HEK293 (cell line): Measurements from ENCODE around the gene POLR2E.

ENCODE experiments used
- CTCF ChIA-PET: fragments of 350-600 bp; formaldehyde crosslinking; extraction: SDS; loops from one replicate; lab custom pipeline; 2021; ENCODE audit warnings: antibody characterized with exemption; lab: Yijun Ruan, JAX
- POLR2A ChIA-PET: fragments of 300-600 bp; formaldehyde crosslinking; extraction: SDS; loops from one replicate; lab custom pipeline; 2020; ENCODE audit warnings: antibody characterized with exemption, inconsistent platforms; lab: Yijun Ruan, JAX
- H3K27ac ChIP-seq: fragments of 200-500 bp; sonication (Bioruptor generic); 2 replicates; pipeline ENCODE4 v1.5.1; 2014; ENCODE audit warnings: low read depth, low read length, control low read depth, inconsistent platforms; ENCODE audit errors: extremely low read depth
- H3K36me3 ChIP-seq, 2 experiments: fragments of 200-500 bp in 1 of 2; sonication (Bioruptor generic) in 1 of 2; 1 replicate in 1 of 2; 2 replicates in 1 of 2; pipeline ENCODE4 v1.5.1; 2014 to 2017; ENCODE audit warnings: inconsistent platforms in 2 of 2, low read length in 2 of 2; ENCODE audit not compliant: control insufficient read depth in 2 of 2, insufficient read depth in 1 of 2
- H3K4me1 ChIP-seq: fragments of 200-500 bp; sonication (Bioruptor generic); 2 replicates; pipeline ENCODE4 v1.5.1; 2014; ENCODE audit warnings: mild to moderate bottlenecking, low read length, inconsistent platforms; ENCODE audit not compliant: control insufficient read depth, insufficient read depth
- H3K4me3 ChIP-seq: 2 replicates; pipeline ENCODE4 v1.5.1; 2011; ENCODE audit warnings: low read depth, mild to moderate bottlenecking, control low read depth, low read length, moderate library complexity
- H3K9me3 ChIP-seq: fragments of 200-500 bp; sonication (Bioruptor generic); 2 replicates; pipeline ENCODE4 v1.5.1; 2014; ENCODE audit warnings: low read depth, low read length, inconsistent platforms; ENCODE audit not compliant: control insufficient read depth, insufficient read depth
- KLF9 ChIP-seq: fragments of 450-650 bp; formaldehyde crosslinking; IDR thresholded peaks from 2 replicates; pipeline ENCODE4 v1.5.1; 2016; ENCODE audit warnings: missing biosample characterization, missing genetic modification characterization, low read depth
- SP2 ChIP-seq: fragments of 450-650 bp; formaldehyde crosslinking; IDR thresholded peaks from 2 replicates; pipeline ENCODE4 v1.5.1; 2016; ENCODE audit warnings: missing biosample characterization, missing genetic modification characterization
- ZBTB7A ChIP-seq: fragments of 450-650 bp; formaldehyde crosslinking; IDR thresholded peaks from 2 replicates; pipeline ENCODE4 v1.5.1; 2016; ENCODE audit warnings: low read depth, missing biosample characterization, missing genetic modification characterization
- ZNF624 ChIP-seq: fragments of 450-650 bp; formaldehyde crosslinking; IDR thresholded peaks from 2 replicates; pipeline ENCODE4 v1.5.1; 2017; ENCODE audit warnings: missing biosample characterization, missing genetic modification characterization
- ZNF670 ChIP-seq: fragments of 450-650 bp; formaldehyde crosslinking; IDR thresholded peaks from 2 replicates; pipeline ENCODE4 v1.5.1; 2016; ENCODE audit warnings: missing biosample characterization, missing genetic modification characterization, low read depth
- ZNF830 ChIP-seq: fragments of 450-650 bp; IDR thresholded peaks from 2 replicates; pipeline ENCODE4 v1.5.0; 2018; ENCODE audit warnings: missing biosample characterization, missing genetic modification characterization, low read depth, mild to moderate bottlenecking, moderate library complexity
- TF ChIP-seq, protein P1 (sequence below): fragments of 450-650 bp; formaldehyde crosslinking; IDR thresholded peaks from 2 replicates; pipeline ENCODE4 v1.5.1; 2016; ENCODE audit warnings: missing biosample characterization, missing genetic modification characterization
- TF ChIP-seq, protein P2 (sequence below): fragments of 450-650 bp; formaldehyde crosslinking; IDR thresholded peaks from 2 replicates; pipeline ENCODE4 v1.5.1; 2016; ENCODE audit warnings: missing biosample characterization, missing genetic modification characterization

POLR2E gene

DNA sequence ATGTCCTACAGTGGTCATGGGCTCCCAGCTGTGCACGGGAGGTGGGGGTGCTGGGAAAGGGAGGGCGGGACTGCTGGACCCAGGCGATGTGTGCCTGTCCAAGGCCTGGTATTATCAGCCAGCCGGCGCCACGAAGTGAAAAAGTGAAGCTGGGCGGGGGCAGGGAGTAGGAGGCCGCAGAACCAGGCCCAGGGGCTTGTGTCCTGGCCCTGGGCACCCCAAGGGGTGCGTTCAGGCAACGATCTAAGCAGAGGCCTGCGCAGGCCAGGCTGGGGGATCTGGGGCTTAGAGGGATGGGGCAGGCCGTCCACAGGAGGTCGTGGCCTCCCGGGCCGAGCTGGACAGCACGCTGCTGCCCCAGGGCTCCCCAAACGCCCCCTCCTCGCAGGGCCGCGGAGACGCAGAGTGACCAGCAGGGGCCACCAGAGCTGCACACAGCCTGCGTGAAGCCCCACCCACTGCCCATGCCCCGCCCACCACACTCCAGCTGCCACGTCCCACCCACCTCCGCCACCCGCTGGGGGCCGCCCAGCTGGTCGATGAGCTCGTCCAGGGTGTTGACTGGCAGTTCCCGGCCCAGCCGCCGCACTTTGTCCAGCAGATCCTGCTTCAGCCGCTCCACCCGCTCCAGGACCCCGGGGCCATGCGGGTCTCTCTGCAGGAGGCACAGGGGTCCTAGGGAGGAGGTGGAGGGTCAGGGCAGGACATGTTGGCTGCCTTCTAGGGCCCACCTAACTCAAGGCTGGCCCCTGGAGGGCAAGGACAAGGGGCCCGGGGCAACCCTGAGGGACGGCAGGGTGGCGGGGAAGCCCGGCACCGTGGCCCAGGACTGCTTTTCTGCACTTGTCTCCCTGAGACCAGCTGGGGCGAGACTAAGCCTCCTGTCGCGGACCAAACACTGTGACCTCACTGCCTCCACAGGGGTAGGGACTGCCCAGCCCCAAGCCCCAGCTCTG, 18.1 kb upstream of the POLR2E start (continued):
- TF ChIP-seq, protein P1, sequence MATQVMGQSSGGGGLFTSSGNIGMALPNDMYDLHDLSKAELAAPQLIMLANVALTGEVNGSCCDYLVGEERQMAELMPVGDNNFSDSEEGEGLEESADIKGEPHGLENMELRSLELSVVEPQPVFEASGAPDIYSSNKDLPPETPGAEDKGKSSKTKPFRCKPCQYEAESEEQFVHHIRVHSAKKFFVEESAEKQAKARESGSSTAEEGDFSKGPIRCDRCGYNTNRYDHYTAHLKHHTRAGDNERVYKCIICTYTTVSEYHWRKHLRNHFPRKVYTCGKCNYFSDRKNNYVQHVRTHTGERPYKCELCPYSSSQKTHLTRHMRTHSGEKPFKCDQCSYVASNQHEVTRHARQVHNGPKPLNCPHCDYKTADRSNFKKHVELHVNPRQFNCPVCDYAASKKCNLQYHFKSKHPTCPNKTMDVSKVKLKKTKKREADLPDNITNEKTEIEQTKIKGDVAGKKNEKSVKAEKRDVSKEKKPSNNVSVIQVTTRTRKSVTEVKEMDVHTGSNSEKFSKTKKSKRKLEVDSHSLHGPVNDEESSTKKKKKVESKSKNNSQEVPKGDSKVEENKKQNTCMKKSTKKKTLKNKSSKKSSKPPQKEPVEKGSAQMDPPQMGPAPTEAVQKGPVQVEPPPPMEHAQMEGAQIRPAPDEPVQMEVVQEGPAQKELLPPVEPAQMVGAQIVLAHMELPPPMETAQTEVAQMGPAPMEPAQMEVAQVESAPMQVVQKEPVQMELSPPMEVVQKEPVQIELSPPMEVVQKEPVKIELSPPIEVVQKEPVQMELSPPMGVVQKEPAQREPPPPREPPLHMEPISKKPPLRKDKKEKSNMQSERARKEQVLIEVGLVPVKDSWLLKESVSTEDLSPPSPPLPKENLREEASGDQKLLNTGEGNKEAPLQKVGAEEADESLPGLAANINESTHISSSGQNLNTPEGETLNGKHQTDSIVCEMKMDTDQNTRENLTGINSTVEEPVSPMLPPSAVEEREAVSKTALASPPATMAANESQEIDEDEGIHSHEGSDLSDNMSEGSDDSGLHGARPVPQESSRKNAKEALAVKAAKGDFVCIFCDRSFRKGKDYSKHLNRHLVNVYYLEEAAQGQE (tag by site-specific recombination) = peak; percentile 81; the same call in 1 of the 2 replicates

DNA sequence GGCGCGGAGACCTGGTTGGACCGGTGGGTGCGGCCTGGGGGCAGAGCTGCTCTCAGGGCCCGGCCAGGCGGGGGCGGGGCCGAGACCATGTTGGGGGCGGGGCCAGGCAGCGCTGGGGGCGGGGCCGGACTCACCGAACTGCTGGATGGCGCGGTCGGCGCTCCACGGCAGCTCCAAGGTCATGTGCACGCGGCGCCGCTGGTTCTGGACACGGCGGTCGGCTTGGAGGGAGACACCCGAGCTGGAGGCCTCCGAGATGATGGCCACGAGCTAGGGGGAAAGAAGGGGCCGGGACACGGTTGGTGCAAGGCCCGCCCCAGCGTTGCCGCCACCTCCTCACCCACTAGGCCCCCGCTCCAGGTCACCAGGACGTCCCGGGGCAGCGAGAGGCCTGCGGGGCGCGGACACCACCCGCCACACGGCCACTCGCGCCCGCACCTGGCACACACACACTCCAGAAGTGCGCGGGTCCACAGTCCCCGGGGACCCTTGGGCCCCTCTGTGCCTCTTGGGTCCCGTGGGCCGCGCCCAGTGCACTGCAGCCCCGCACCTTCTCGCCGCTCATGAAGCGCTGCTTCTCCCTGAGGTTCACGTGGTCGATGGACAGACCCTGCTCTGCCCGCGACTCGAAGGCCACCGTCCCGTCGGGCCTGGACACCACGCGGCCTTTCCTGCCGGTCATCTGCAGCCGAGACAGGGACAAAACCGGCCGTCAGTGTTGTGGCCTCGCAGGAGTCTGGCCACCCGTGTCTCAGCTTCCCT, 17.3 kb upstream of the POLR2E start:
- Histone ChIP-seq H3K9me3 (no peaks in the 10 kb centered on the region), H3K36me3 (peaks cover 0 to 46% of the 10 kb centered on the region in 2 experiments; a peak in 1 of 3 replicates), H3K4me3 (no peak overlapping the region), H3K4me1 (peaks cover 4% of the 10 kb centered on the region; the same call in 1 of the 2 replicates), H3K27ac (no peak overlapping the region)
- POLR2A ChIA-PET = interaction anchor here (0.5 to 1.7 kb wide), 7 partner anchors 8 to 1045 kb away, joined by 3 to 8 read pairs (median 3); partner anchors contain the start of genes ABCA7, CBARP, CIRBP and GPX4
- CTCF ChIA-PET = interaction anchor here (0.7 to 3.9 kb wide), 17 partner anchors 9 to 132 kb away, joined by 3 to 40 read pairs (median 5); partner anchors contain the start of genes CBARP, GPX4 and RNU6-2
- TF ChIP-seq, protein P2, sequence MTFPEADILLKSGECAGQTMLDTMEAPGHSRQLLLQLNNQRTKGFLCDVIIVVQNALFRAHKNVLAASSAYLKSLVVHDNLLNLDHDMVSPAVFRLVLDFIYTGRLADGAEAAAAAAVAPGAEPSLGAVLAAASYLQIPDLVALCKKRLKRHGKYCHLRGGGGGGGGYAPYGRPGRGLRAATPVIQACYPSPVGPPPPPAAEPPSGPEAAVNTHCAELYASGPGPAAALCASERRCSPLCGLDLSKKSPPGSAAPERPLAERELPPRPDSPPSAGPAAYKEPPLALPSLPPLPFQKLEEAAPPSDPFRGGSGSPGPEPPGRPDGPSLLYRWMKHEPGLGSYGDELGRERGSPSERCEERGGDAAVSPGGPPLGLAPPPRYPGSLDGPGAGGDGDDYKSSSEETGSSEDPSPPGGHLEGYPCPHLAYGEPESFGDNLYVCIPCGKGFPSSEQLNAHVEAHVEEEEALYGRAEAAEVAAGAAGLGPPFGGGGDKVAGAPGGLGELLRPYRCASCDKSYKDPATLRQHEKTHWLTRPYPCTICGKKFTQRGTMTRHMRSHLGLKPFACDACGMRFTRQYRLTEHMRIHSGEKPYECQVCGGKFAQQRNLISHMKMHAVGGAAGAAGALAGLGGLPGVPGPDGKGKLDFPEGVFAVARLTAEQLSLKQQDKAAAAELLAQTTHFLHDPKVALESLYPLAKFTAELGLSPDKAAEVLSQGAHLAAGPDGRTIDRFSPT (tag by site-specific recombination) = peak; percentile 11; the same call in 1 of the 2 replicates
- 0 out of 2 replicates have a peak, but pooled peaks have one; percentile 30 for TF ChIP-seq KLF9 (tag by site-specific recombination)
- no peak for TF ChIP-seq ZNF670 (tag by site-specific recombination)

DNA sequence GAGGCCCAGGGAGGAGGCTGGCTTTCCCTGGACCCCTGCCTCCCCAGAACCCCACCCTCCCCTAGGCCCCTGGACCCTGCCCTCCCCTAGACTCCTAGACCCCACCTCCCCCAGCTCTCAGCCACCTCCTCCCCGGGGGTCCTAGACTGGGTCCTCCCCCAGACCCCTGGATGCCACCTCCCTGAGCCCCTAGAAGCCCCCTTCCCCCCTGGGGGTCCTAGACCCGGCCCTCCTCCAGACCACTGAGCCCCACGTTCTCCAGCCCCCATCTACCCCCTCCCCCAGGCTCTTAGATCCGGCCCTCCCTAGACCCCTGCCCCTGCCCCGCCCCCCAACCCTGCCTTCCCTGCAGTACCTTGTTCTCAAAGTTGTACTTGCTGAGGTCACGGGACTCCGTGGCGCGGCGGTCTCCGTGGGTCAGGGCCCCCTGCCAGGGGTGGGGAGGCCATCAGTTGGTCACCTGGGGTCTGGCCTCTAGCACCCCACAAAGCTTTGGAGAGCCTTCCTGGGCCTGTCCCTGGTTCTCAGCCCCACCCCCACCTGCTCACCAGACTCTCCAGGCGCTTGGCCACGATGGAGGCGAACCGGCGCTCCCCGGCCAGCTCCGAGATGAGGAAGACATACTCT, 16.6 kb upstream of the POLR2E start:
- Histone ChIP-seq H3K36me3 (peaks cover 0 to 46% of the 10 kb centered on the region in 2 experiments; a peak in 1 of 3 replicates), H3K4me1 (peaks cover 4% of the 10 kb centered on the region; the same call in 1 of the 2 replicates), H3K27ac (no peak overlapping the region), H3K9me3 (no peaks in the 10 kb centered on the region)
- ChIA-PET POLR2A (interaction anchor here (0.5 kb wide), 1 partner anchor 1046 kb away, joined by 3 read pairs; no protein-coding TSS in a partner anchor), CTCF (interaction anchor here (0.7 to 3.9 kb wide), 5 partner anchors 10 to 133 kb away, joined by 3 to 40 read pairs (median 5); no protein-coding TSS in a partner anchor)
- no peak for TF ChIP-seq ZNF624 (tag by site-specific recombination)
- 0 out of 2 replicates have a peak, but pooled peaks have one; percentile 27 for TF ChIP-seq SP2 (tag by site-specific recombination)
- no peak for TF ChIP-seq ZBTB7A (tag by site-specific recombination)
- TF ChIP-seq ZNF830 (tag by site-specific recombination) = no peak
- TF ChIP-seq, all 188 proteins: peak for 1
- no peak overlapping the region for H3K4me3 ChIP-seq
